BLaER1 (cell line): ENCODE data around the gene IGIP.
A peak's percentile ranks its signal among the peaks of the same experiment; 100 is the strongest.

Experiments used
- H3K27ac ChIP-seq: shearing (Covaris generic); formaldehyde crosslinking; 2 replicates; pipeline ENCODE4 v1.8.1; 2022
- H3K27me3 ChIP-seq: shearing (Covaris generic); formaldehyde crosslinking; 2 replicates; pipeline ENCODE4 v1.8.1; 2022
- H3K36me3 ChIP-seq: shearing (Covaris generic); formaldehyde crosslinking; 2 replicates; pipeline ENCODE4 v1.8.1; 2022
- H3K4me1 ChIP-seq: shearing (Covaris generic); formaldehyde crosslinking; 2 replicates; pipeline ENCODE4 v1.8.1; 2022
- H3K4me2 ChIP-seq: shearing (Covaris generic); formaldehyde crosslinking; 2 replicates; pipeline ENCODE4 v1.8.1; 2022
- H3K4me3 ChIP-seq: shearing (Covaris generic); formaldehyde crosslinking; 2 replicates; pipeline ENCODE4 v1.8.1; 2022
- H3K9ac ChIP-seq: shearing (Covaris generic); formaldehyde crosslinking; 2 replicates; pipeline ENCODE4 v1.8.1; 2022
- H3K9me3 ChIP-seq: shearing (Covaris generic); formaldehyde crosslinking; 2 replicates; pipeline ENCODE4 v1.8.1; 2022
- H4K20me1 ChIP-seq: shearing (Covaris generic); formaldehyde crosslinking; 2 replicates; pipeline ENCODE4 v1.8.1; 2022
- Cebpa-rat ChIP-seq: shearing (Covaris generic); IDR thresholded peaks from 2 replicates; pipeline ENCODE4 v1.8.1; 2022

The IGIP gene

GRCh38 chr5:140159014-140159927, 33.5 kb downstream of the IGIP start:
- H3K9ac ChIP-seq: no peak overlapping the region

GRCh38 chr5:140162275-140162674, 36.5 kb downstream of the IGIP start:
- H3K9ac ChIP-seq: no peak overlapping the region
- no peaks in the 10 kb centered on the region for H3K9me3 ChIP-seq
- no peak overlapping the region for H3K27ac ChIP-seq
- no peaks in the 10 kb centered on the region for H3K27me3 ChIP-seq
- H4K20me1 ChIP-seq: no peaks in the 10 kb centered on the region
- no peaks in the 10 kb centered on the region; the same call in 1 of the 2 replicates for H3K4me1 ChIP-seq
- TF ChIP-seq Cebpa-rat: no peak
- H3K36me3 ChIP-seq: no peaks in the 10 kb centered on the region
- no peak overlapping the region for H3K4me2 ChIP-seq
- H3K4me3 ChIP-seq: no peak overlapping the region

More at GRCh38 chr5:140159014-140159927, 33.5 kb downstream of the IGIP start:
- no peaks in the 10 kb centered on the region for H4K20me1 ChIP-seq
- H3K9me3 ChIP-seq: no peaks in the 10 kb centered on the region
- H3K4me3 ChIP-seq: no peak overlapping the region
- no peaks in the 10 kb centered on the region for H3K27me3 ChIP-seq
- H3K36me3 ChIP-seq: no peaks in the 10 kb centered on the region
- no peak overlapping the region for H3K4me2 ChIP-seq
- H3K27ac ChIP-seq: no peak overlapping the region
- H3K4me1 ChIP-seq: peaks cover 28% of the 10 kb centered on the region
- no peak for TF ChIP-seq Cebpa-rat

GRCh38 chr5:140162781-140163180, 37.0 kb downstream of the IGIP start:
- H3K36me3 ChIP-seq: no peaks in the 10 kb centered on the region
- no peaks in the 10 kb centered on the region for H4K20me1 ChIP-seq
- no peaks in the 10 kb centered on the region for H3K9me3 ChIP-seq
- H3K4me1 ChIP-seq: no peaks in the 10 kb centered on the region; the same call in 1 of the 2 replicates
- TF ChIP-seq Cebpa-rat: no peak
- no peak overlapping the region for H3K9ac ChIP-seq
- H3K4me2 ChIP-seq: no peak overlapping the region
- no peak overlapping the region for H3K27ac ChIP-seq
- H3K27me3 ChIP-seq: no peaks in the 10 kb centered on the region
- no peak overlapping the region for H3K4me3 ChIP-seq

GRCh38 chr5:140165101-140165922, 39.6 kb downstream of the IGIP start:
- Histone ChIP-seq H3K4me3 (no peak overlapping the region), H3K27me3 (no peaks in the 10 kb centered on the region), H3K4me1 (no peaks in the 10 kb centered on the region; the same call in 1 of the 2 replicates), H3K4me2 (no peak overlapping the region), H3K9me3 (no peaks in the 10 kb centered on the region), H3K9ac (no peak overlapping the region), H4K20me1 (no peaks in the 10 kb centered on the region), H3K36me3 (no peaks in the 10 kb centered on the region), H3K27ac (no peak overlapping the region)
- no peak for TF ChIP-seq Cebpa-rat

- no peak for TF ChIP-seq Cebpa-rat
- H3K4me2 ChIP-seq: no peak overlapping the region
- H3K9me3 ChIP-seq: no peaks in the 10 kb centered on the region
- H3K4me3 ChIP-seq: no peak overlapping the region
- H3K4me1 ChIP-seq: no peaks in the 10 kb centered on the region; the same call in 1 of the 2 replicates
- no peaks in the 10 kb centered on the region for H3K27me3 ChIP-seq
- no peaks in the 10 kb centered on the region for H4K20me1 ChIP-seq
- no peak overlapping the region for H3K27ac ChIP-seq
- H3K9ac ChIP-seq: no peak overlapping the region
- H3K36me3 ChIP-seq: no peaks in the 10 kb centered on the region
These were observed 40.2 kb downstream of the IGIP start for GRCh38 chr5:140165923-140166270.

- Histone ChIP-seq H3K27me3 (no peaks in the 10 kb centered on the region), H3K4me2 (no peak overlapping the region), H3K27ac (no peak overlapping the region), H3K9ac (no peak overlapping the region), H3K4me1 (no peaks in the 10 kb centered on the region; the same call in 1 of the 2 replicates), H4K20me1 (no peaks in the 10 kb centered on the region), H3K9me3 (no peaks in the 10 kb centered on the region), H3K4me3 (no peak overlapping the region), H3K36me3 (no peaks in the 10 kb centered on the region)
- TF ChIP-seq Cebpa-rat: no peak
These were observed 41.2 kb downstream of the IGIP start for GRCh38 chr5:140166911-140167310.

GRCh38 chr5:140168371-140168770, 42.6 kb downstream of the IGIP start:
- no peak overlapping the region for H3K4me3 ChIP-seq
- no peak overlapping the region for H3K4me2 ChIP-seq
- no peak for TF ChIP-seq Cebpa-rat

GRCh38 chr5:140169410-140169809, 43.7 kb downstream of the IGIP start:
- Histone ChIP-seq H3K9me3 (no peaks in the 10 kb centered on the region), H3K9ac (no peak overlapping the region), H3K4me2 (no peak overlapping the region), H3K4me1 (peaks cover 2% of the 10 kb centered on the region), H3K4me3 (no peak overlapping the region), H3K36me3 (no peaks in the 10 kb centered on the region), H3K27ac (no peak overlapping the region), H3K27me3 (no peaks in the 10 kb centered on the region), H4K20me1 (no peaks in the 10 kb centered on the region)
- no peak for TF ChIP-seq Cebpa-rat

More at GRCh38 chr5:140168371-140168770, 42.6 kb downstream of the IGIP start:
- Histone ChIP-seq H3K9me3 (no peaks in the 10 kb centered on the region), H3K4me1 (no peaks in the 10 kb centered on the region; the same call in 1 of the 2 replicates), H3K9ac (no peak overlapping the region), H3K36me3 (no peaks in the 10 kb centered on the region), H3K27me3 (no peaks in the 10 kb centered on the region), H3K27ac (no peak overlapping the region), H4K20me1 (no peaks in the 10 kb centered on the region)

GRCh38 chr5:140172483-140172882, 46.7 kb downstream of the IGIP start:
- H3K27ac ChIP-seq: no peak overlapping the region
- no peaks in the 10 kb centered on the region for H3K27me3 ChIP-seq
- H3K36me3 ChIP-seq: no peaks in the 10 kb centered on the region
- no peak overlapping the region for H3K4me2 ChIP-seq
- peaks cover 20% of the 10 kb centered on the region for H3K4me1 ChIP-seq
- no peaks in the 10 kb centered on the region for H4K20me1 ChIP-seq
- TF ChIP-seq Cebpa-rat: no peak
- no peak overlapping the region for H3K4me3 ChIP-seq
- no peak overlapping the region for H3K9ac ChIP-seq
- H3K9me3 ChIP-seq: no peaks in the 10 kb centered on the region

- H3K27me3 ChIP-seq: no peaks in the 10 kb centered on the region
- H3K36me3 ChIP-seq: no peaks in the 10 kb centered on the region
- no peak overlapping the region for H3K9ac ChIP-seq
- TF ChIP-seq Cebpa-rat: no peak
- no peaks in the 10 kb centered on the region for H3K9me3 ChIP-seq
- peak overlapping the region; percentile 97; the same call in 1 of the 2 replicates for H3K4me2 ChIP-seq
- H3K4me3 ChIP-seq: no peak overlapping the region
- H4K20me1 ChIP-seq: no peaks in the 10 kb centered on the region
- H3K4me1 ChIP-seq: peaks cover 20% of the 10 kb centered on the region
- no peak overlapping the region for H3K27ac ChIP-seq
These were observed 48.3 kb downstream of the IGIP start for GRCh38 chr5:140174014-140174413.
